NCI-H524 treated with DMSO at 0.1 percent for 48 hours (cell line): ENCODE data around the gene NSUN2.

Source experiments
- DNase-seq: peaks from one replicate; lab custom pipeline; 2025; lab: John Stamatoyannopoulos, UW

The NSUN2 gene

DNA sequence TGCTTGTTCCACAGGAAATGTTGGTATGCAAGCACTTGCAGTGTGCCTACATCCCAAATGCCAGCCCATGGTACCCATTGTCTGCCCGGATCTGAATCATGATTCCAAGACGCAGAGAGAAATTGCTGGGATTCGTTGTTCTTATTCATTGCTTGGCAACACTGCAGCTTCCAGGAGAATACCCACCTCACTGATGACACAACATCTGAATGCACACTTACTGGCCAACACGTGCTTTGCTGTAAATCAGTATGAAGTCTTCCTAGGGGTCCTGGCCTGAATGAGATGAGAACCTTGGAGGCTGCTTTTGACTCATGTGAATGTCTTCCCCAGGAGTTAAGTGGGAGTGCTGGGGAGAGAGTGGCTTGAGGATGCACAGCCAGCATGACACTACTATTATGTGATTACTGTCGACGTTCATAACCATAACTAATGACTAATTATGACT lies 12.0 kb upstream of the NSUN2 start:
- no peak for DNase-seq

DNA sequence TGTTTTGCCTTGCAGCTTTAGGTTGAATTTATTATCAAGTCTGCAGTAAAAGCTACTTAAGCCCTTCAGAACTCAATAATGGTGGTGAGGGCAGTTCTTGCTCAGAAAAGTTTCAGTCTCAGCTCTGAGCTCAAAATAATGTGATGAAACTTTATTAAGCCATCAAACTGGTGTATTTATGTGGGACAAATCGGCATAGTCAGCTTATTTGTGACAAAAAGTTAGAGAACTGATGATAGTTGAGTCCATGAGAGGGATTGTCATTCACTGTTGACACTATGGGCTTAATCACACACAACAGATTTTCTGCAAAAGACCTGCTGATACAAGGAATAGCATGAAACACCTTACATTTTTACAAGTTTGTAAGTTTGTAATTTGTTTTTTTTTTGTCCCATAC lies 9.8 kb upstream of the NSUN2 start:
- DNase-seq = no peak

DNA sequence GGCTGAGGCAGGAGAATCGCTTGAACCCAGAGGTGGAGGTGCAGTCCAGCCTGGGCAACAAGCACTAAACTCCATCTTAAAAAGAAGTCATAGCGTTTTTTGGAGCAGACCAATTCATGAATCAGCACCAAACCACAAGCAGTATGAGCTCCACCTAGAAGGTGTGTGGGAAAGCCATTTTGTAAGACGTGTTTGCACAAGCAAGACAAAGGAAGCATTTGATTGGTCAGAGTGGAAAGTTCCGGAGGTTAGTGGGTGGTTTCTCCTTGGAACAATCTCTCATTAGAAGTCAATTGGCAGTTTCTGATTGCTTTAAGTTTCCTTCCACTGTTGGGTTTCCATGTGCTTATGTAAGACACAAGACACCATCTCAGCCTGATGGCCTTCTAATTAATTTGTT lies 5.4 kb upstream of the NSUN2 start:
- no peak for DNase-seq

DNA sequence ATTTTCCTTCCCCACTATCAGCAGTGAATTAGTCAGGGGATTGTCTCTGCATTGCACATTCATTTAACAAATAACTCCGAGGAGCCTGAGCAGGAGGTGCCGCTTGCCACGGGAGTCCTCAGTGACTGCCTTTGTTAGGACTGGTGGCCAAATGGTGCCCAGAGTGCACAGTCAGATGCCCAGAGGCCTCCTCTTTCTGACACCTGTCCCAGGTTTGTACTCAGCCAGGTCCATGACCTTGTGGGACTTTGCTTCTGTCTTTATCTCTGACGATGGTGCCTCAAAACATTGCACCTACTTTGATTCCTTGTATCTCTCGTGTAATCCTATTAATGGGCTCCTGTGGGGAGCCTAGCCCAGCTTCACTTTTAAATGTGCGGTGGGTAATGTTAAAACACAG lies 4.7 kb upstream of the NSUN2 start:
- DNase-seq = no peak

DNA sequence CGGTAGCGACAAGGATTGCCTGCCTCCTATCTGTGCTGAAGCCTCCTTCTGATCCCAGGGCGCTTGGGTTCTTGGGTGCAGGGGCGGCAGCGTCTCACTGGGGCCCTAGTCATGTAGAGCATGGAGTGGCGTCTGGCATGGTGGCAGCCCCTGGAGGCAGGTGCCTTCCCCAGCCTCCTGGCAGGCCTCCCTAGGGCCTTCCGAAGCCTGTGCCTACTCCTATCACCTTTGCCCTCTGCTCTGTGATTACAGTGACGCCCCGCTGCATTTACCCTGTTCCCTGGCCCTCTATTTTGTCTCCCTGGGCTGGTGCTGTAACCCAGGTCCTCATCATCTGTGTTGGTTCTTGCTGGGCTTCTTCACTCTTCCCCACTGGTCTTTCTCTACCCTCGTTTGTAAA lies 4.2 kb upstream of the NSUN2 start:
- DNase-seq = no peak

DNA sequence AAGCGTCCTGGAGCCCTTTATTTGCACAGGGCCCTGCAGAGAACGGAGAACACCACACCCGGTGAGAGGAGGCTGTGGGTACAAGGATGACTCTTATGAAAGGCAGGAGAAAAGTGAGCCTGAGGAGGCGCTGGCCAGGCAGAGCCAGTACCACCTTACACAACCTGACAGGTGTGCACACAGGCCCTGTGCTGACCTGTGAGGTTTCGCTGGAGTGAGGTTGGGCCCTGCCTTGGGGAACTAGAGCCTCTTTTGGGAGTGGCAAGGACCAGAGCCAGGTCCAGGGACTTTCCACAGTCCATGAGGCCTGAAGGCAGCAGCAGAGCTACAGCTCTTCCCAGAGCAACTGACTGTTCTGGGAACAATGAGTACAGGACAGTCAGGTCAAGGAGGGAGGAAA lies 3.4 kb upstream of the NSUN2 start:
- DNase-seq = no peak

DNA sequence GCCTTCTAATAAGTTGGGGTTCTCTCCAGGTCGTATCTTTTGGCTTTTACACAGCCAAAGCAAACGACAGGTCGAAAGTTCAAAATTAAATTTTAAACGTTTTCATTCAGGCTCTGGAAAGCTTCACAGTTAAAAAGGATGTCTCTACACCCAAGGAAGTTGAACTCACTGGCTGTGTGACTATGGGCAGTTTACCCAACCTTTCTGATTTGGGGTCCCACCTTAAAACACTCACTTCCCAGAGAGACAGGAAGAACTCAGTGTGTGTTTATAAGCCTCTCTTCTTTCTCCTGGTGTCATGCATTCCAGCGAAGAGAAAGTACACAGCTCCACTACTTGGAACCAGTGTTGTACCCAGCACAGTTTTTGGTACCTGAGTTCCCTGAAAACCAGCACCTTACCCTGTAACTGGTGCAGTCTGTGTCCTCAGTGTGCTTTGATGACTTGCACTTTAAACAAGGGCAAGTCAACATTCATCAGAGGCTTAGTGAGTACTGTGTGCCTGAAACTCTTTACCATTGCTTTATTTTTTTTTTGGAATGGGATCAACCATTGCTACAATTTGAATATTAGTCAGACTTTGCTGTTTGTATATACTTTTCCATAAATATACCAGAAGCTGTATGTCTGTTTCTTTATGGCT lies 2.1 kb upstream of the NSUN2 start:
- DNase-seq = no peak

DNA sequence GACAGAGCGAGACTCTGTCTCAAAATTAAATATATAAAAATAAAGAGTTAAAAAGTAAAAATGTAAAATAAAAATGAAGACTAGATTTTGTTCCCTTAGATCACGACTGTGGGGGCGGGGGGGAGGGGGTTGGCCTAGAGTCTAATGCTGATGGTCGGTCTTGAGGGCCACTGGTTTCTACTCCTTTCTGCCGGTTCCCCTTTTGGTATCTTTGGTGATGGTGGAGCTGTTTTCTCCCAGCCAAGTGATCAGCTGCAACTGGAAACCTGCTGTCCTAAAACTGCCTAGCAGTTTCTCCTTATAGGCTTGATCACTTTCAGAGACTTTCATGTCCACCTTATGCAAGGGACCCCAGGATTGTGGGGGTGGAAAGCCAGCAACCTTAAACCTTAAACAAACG lies 1.5 kb upstream of the NSUN2 start:
- no peak for DNase-seq

DNA sequence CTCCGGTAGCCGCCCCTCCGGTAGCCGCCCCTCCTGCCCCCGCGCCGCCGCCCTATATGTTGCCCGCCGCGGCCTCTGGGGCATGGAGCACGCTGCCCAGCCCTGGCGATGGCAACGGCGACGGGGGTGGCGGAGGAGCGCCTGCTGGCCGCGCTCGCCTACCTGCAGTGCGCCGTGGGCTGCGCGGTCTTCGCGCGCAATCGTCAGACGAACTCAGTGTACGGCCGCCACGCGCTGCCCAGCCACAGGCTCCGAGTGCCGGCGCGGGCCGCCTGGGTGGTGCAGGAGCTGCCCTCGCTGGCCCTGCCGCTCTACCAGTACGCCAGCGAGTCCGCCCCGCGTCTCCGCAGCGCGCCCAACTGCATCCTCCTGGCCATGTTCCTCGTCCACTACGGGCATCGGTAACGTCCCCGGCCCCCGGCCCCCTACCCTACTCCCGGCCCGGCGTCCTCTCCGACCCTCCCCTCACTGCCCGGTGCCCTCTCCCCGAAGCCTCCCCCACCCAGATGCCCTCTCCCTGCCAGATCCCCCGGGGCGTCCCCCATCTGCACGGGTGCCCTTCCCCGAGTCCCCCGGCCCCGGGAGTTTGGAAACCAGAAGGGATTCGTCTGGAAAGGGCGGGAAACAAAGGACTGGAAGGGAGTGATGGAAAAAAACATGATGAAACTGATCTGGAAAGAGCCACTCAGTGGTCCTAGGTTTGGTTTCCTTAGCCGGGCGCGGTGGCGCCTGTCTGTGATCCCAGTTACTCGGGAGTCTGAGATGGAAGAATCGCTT lies 813 bp upstream of the NSUN2 start:
- no peak for DNase-seq

DNA sequence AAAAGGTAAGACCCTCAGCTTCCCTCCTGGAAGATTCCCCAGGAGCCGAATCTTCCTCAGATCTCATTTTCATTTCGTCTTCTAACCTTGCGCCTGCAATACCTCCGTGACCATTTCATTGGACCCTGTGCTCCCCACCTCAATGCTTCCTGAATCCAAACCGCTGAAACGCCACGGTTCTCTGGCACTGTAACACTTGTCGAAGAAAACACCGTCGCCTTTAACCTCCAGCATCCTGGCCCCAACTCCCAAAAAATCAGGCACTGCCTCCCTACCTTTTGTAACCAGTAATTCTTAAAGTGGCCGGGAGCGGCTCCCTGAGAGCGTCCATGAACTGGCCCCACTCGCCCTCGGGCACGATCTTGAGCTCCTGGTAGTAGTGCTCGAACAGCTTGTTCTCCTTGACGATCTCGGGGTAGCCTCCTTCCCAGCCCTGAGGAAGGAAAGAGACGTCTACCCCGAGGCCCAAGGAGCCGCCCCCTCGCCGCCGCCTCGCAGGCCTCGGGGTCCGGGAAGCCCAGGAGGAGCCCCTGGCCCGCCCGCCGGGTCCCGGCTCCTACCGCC lies 438 bp downstream of the NSUN2 start:
- no peak for DNase-seq

DNA sequence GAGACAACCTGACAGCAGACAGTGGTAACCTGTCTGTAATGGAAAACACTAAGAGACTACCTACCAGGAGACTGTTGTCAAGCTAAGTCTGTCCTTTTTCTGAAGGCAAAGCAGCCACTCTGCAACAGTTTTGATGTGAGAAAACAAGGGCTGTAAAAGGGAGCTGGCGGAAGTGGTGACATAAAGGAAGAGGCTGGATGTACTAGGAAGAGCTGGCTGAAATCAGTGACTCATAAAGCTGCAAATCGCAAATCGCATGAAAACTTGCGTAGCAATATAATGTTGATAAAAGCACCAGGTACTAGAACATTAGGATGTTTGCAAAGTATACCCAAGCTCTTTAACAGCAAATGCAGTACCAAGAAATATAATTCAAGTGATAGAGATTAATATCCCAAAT lies 1.4 kb downstream of the NSUN2 start:
- DNase-seq = no peak

DNA sequence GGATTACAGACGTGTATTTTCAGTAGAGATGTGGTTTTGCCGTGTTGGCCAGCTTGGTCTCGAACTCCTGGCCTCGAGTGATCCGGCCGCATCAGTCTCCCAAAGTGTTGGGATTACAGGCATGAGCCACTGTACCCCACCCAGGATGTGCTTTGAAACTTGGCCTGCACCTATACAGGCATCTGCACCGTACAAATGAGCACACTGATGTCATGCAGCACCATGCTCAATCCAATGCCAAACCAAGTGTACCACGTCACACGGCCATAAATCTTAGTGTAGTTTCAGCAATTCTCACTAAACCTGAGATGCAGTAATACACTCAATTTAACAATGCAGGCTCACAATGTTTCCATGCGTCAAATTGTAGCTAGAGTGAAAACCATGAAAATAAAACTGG lies 6.3 kb downstream of the NSUN2 start:
- DNase-seq = no peak

DNA sequence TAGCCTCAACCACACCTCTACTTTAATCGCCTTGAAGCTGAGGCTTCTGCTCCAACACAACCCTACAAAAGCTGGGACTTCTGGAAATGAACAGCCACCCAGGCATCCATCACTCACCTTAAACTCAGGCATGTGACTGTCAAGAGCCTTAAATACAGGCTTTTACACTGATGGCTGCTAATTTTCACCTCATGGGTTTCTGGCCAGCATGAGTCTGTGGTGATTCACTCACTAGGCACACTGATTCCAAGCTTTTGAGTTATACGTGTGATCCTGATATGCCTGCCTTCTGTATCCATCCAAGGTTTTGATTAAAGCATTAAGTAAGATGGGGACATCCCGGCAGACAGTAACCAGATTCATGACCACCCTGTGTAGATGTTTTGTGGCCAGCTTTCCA lies 8.9 kb downstream of the NSUN2 start:
- no peak for DNase-seq

DNA sequence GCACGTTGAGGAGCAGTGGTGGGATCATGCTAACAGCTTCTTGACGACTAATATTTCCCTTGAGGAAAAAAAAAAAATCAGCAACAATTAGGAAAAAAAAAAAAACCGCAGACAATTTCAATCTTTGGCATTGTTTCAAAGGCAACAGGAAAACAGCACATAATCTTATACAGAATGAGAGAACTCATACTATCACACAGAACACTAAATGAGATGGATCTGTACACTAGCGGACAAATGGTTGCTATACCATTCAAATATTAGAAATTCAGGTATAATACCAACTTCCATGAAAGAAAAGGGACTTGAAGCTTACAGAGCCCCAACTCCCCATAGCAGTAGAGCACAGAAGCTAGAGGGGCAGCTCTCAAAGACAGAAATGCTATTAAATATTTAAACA lies 9.6 kb downstream of the NSUN2 start:
- no peak for DNase-seq

DNA sequence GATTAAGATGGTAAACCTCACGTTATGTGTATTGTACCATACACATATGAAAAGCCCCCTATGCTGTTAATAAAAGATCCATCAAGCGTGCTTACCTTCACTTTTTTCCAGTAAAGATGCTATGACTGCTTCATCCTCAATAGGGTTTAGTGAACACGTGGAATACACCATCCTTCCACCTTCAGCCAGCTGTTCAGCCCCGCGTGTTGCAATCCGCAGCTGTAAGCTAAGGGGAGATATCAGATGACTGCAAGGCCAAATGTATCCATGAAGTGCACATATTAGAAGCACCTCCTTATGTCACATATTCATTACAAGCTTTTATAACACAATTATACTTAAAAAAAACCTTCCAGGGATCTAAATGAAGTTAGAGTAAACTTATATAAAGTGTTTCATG lies 16.2 kb downstream of the NSUN2 start:
- DNase-seq = no peak

DNA sequence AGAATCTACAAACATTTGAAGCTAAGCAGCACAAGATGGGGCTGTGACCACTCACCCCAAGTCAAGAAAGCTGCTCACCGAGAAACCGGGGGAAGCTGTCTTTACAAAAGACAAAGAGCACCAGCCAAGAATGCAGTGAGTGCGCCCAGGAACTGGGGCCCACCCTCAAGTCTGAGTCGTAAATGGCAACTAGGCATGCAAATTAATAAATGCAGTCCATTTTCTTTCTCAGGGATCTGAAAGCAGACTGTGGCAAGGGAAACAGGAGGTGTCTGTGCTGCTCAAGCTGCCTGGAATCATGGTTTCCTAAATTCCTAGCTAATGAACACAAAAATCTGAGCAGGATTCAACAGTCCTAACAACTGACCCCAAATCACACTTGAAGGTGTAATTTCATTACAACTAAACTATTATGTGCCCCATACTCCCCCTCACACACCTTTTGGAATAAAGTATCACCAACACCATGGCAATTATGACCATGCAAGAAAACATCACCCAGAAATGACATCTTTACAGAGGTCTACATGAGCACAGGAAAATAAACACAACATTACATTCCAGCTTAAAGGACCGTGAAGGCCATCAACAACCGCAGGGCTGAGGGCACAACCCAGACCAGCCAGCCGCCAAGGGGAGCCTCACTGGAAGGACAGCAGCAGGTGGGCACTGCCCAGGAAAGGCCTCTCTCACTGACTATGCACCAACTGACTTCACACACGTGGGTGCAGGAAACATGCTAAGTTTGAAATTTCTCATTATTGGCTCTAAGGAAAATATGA lies 17.6 kb downstream of the NSUN2 start:
- DNase-seq = no peak

DNA sequence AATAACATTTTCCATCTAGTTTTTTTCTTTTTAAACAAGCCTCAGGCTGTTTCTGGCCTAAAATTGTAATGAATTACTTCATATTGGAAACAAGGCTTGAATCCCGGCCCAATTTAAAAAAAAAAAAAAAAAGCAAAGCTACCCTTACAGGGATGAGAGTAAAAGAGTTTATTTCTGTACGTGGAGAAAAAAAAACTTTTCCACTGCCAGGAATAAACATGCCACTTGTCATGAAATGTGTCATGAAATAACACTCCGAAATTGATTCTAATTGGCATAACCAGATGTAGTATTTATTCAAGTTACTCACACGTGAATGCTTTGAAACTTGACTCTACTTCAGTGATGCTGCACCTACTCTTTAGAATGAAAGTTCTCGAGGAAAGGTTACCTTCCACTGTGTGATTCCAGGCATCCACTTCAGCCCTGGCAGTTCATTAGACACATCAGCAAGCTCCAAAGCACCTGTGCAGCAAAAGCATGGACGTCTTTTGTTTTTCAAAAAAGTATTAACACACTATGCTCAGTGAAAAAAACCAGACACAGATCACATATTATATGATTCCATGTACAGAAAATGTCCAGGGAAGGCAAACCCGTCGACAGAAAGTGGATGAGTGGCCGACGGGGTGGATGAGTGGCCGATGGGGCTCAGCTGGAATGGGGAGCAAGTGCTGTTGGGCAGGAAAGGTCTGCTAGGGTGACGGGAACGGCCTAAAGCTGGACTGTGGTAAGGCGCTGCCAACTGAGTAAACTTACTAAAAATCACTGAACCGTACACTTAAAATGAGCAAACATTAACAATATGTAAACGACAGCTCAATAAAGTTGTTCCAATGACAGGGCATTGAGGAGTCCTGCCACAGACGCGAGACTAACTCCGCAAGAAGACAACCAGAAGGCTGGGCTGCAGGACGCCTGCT lies 21.2 kb downstream of the NSUN2 start:
- DNase-seq = no peak

DNA sequence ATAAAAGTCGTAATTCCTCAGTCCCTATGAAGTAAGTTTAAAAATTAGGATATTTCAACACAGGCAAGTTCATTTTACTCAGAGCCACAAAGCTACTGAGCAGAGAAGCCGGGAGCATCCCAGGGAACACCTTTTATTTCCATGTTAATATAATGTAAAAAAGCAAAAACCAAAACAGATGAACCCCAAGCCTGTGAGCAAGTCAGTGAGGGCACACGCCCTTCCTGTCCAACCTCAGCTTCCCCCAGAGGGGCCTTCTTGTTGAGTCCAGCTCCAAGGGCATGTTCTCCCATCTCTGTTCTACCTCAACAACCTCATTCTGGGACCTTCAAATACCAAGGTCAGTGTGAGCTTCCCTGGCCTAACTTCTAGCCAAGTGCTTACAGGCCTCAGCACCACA lies 24.8 kb downstream of the NSUN2 start:
- DNase-seq = no peak

DNA sequence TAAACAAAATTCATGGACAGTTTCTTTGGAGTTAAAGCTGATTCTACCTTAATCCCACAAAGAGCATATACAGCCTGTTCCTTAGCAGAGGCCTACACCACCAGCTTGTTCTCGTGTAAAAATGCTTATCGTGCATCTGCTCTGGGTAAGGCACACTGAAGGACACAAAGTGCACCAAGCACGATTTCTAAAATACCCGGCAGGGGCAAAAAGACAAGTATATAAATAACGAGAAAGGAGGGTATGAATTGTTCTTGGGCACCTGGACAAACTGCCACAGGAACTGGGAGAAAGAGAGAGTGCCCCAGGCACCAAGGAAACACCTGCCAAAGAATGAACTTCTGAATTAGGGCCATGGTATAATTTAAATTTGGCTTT lies 25.3 kb downstream of the NSUN2 start:
- DNase-seq = no peak

DNA sequence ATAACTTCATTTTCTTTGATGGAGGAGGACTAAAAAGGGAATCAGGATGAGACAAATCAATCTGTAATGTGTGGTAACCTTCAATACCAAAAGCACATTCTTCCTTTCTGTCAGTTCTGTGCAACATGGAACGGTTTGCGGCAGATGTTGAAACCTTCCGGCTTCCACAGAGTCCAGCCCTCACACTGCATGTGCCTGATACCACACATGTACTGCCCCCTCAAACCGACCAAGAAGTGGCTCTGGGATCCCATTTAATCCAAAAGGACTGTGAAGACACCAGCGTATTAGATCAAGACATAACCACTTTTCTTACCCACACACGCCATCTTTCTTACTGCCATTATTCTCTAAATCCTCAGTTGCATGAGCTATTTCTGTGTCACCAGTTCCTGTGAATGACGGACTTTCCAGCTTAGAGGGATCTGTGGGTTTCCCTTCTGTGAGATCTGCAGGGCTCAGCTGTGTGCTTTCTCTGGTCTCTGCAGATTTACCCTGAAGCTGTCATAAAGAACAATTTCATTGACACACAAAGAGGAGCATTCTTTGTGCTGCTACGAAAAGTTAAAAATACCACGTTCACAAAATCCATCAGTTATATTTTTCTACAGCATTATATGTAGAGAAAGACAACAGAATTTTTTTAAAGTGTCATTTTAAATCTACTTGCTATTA lies 25.8 kb downstream of the NSUN2 start:
- DNase-seq = no peak

DNA sequence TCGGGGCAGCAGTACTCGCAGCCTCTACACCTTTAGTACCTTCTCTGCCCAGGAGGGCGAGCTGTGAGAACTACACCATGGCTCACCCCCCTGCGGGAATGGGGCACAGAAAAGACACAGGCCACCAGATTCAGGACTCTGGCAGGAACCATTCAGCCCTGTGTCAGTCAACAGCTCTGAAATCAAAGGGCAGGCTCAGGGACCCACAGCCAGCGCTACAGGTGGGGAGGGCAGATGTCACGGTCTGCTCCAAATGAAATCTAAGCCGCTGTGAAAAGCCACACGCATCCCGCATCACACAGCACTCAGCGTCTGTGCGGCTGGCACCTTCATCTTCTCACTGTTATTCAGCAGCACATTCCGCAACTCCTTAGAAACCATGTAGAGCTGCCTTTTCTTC lies 27.9 kb downstream of the NSUN2 start:
- no peak for DNase-seq
